Measurements from ENCODE around the gene CHD9. TPM values are rescaled to one million over a fixed set of nuclear protein-coding genes. Genes with fewer than 3 reads are reported as not detected.
"Not testable (repeated sequence)": the region's sequence is repeated elsewhere in the genome, so short reads cannot be mapped to it uniquely, and the experiment has no call there.

The CHD9 gene
- total RNA-seq, 1 donor from 2014 or later: 99.0 TPM

- no peaks in the 10 kb centered on the region for H3K4me1 Mint-ChIP-seq (ENCODE audit: unreplicated experiment)
- H3K9me3 Mint-ChIP-seq (ENCODE audit: unreplicated experiment): no peaks in the 10 kb centered on the region
- TF ChIP-seq CTCF (IDR thresholded peaks at IDR 0.05): no peak
- no peak for DNase-seq (ENCODE audit: extremely low spot score, unreplicated experiment)
- H3K27ac Mint-ChIP-seq (ENCODE audit: unreplicated experiment): no peak overlapping the region
- no peak overlapping the region for H3K4me3 Mint-ChIP-seq (ENCODE audit: unreplicated experiment)
- peaks cover 34% of the 10 kb centered on the region for H3K36me3 Mint-ChIP-seq (ENCODE audit: unreplicated experiment)
- no peaks in the 10 kb centered on the region for H3K27me3 Mint-ChIP-seq (ENCODE audit: unreplicated experiment)
Measured at GRCh38 chr16:53323924-53324323, 269.1 kb downstream of the CHD9 start.

- not testable (repeated sequence) for H3K27me3 Mint-ChIP-seq (ENCODE audit: unreplicated experiment); H3K9me3 Mint-ChIP-seq (ENCODE audit: unreplicated experiment); H3K27ac Mint-ChIP-seq (ENCODE audit: unreplicated experiment); H3K4me3 Mint-ChIP-seq (ENCODE audit: unreplicated experiment); DNase-seq (ENCODE audit: extremely low spot score, unreplicated experiment)
- peaks cover 11% of the 10 kb centered on the region for H3K36me3 Mint-ChIP-seq (ENCODE audit: unreplicated experiment)
- peaks cover 20% of the 10 kb centered on the region for H3K4me1 Mint-ChIP-seq (ENCODE audit: unreplicated experiment)
Measured at GRCh38 chr16:53330991-53331390, 276.2 kb downstream of the CHD9 start.

GRCh38 chr16:53334581-53334980 lies 279.8 kb downstream of the CHD9 start:
- H3K36me3 Mint-ChIP-seq (ENCODE audit: unreplicated experiment): peaks cover 3% of the 10 kb centered on the region
- peaks cover 8% of the 10 kb centered on the region for H3K9me3 Mint-ChIP-seq (ENCODE audit: unreplicated experiment)
- peaks cover 20% of the 10 kb centered on the region for H3K4me1 Mint-ChIP-seq (ENCODE audit: unreplicated experiment)
- no peak for TF ChIP-seq CTCF (IDR thresholded peaks at IDR 0.05)
- no peak overlapping the region for H3K4me3 Mint-ChIP-seq (ENCODE audit: unreplicated experiment)
- no peak for DNase-seq (ENCODE audit: extremely low spot score, unreplicated experiment)
- no peak overlapping the region for H3K27ac Mint-ChIP-seq (ENCODE audit: unreplicated experiment)
- peaks cover 7% of the 10 kb centered on the region for H3K27me3 Mint-ChIP-seq (ENCODE audit: unreplicated experiment)

GRCh38 chr16:53337294-53337693 lies 282.5 kb downstream of the CHD9 start:
- TF ChIP-seq CTCF (IDR thresholded peaks at IDR 0.05): no peak
- Mint-ChIP-seq H3K27me3 (ENCODE audit: unreplicated experiment) (peaks cover 14% of the 10 kb centered on the region), H3K27ac (ENCODE audit: unreplicated experiment) (no peak overlapping the region), H3K4me3 (ENCODE audit: unreplicated experiment) (no peak overlapping the region), H3K4me1 (ENCODE audit: unreplicated experiment) (peaks cover 20% of the 10 kb centered on the region), H3K9me3 (ENCODE audit: unreplicated experiment) (peaks cover 8% of the 10 kb centered on the region), H3K36me3 (ENCODE audit: unreplicated experiment) (no peaks in the 10 kb centered on the region)
- DNase-seq (ENCODE audit: extremely low spot score, unreplicated experiment): no peak

- no peak overlapping the region for H3K27ac Mint-ChIP-seq (ENCODE audit: unreplicated experiment)
- no peaks in the 10 kb centered on the region for H3K36me3 Mint-ChIP-seq (ENCODE audit: unreplicated experiment)
- TF ChIP-seq CTCF (IDR thresholded peaks at IDR 0.05): no peak
- no peaks in the 10 kb centered on the region for H3K4me1 Mint-ChIP-seq (ENCODE audit: unreplicated experiment)
- no peak for DNase-seq (ENCODE audit: extremely low spot score, unreplicated experiment)
- peaks cover 24% of the 10 kb centered on the region for H3K27me3 Mint-ChIP-seq (ENCODE audit: unreplicated experiment)
- no peak overlapping the region for H3K4me3 Mint-ChIP-seq (ENCODE audit: unreplicated experiment)
- peaks cover 3% of the 10 kb centered on the region for H3K9me3 Mint-ChIP-seq (ENCODE audit: unreplicated experiment)
Measured at GRCh38 chr16:53341792-53342191, 287.0 kb downstream of the CHD9 start.

- no peaks in the 10 kb centered on the region for H3K4me1 Mint-ChIP-seq (ENCODE audit: unreplicated experiment)
- peaks cover 4% of the 10 kb centered on the region for H3K27me3 Mint-ChIP-seq (ENCODE audit: unreplicated experiment)
- TF ChIP-seq CTCF (IDR thresholded peaks at IDR 0.05): no peak
- no peaks in the 10 kb centered on the region for H3K36me3 Mint-ChIP-seq (ENCODE audit: unreplicated experiment)
- no peak for DNase-seq (ENCODE audit: extremely low spot score, unreplicated experiment)
- no peaks in the 10 kb centered on the region for H3K9me3 Mint-ChIP-seq (ENCODE audit: unreplicated experiment)
- no peak overlapping the region for H3K4me3 Mint-ChIP-seq (ENCODE audit: unreplicated experiment)
- no peak overlapping the region for H3K27ac Mint-ChIP-seq (ENCODE audit: unreplicated experiment)
Measured at GRCh38 chr16:53355064-53355463, 300.3 kb downstream of the CHD9 start.

All from osteocyte (in vitro differentiated cells).